Coronary artery (tissue), 2 donors: ENCODE results near the gene SPPL3.

Source experiments
- DNase-seq: peaks from one replicate; pipeline ENCODE4 v3.0.0-alpha.2; 2017; ENCODE audit warnings: low spot score
- H3K27ac ChIP-seq, 2 donors: fragments of 200-600 bp; sonication (generic); one replicate each; pipeline ENCODE4 v1.5.1; 2016 to 2019
- H3K4me3 ChIP-seq: fragments of 200-600 bp; sonication (generic); 2 replicates; pipeline ENCODE4 v1.5.1; 2016; ENCODE audit warnings: mild to moderate bottlenecking, moderate library complexity
- TF ChIP-seq, protein P1 (sequence below): fragments of 200-600 bp; sonication (generic); IDR thresholded peaks from one replicate; pipeline ENCODE4 v1.5.1; 2019; ENCODE audit warnings: antibody characterized with exemption

SPPL3 gene

DNA sequence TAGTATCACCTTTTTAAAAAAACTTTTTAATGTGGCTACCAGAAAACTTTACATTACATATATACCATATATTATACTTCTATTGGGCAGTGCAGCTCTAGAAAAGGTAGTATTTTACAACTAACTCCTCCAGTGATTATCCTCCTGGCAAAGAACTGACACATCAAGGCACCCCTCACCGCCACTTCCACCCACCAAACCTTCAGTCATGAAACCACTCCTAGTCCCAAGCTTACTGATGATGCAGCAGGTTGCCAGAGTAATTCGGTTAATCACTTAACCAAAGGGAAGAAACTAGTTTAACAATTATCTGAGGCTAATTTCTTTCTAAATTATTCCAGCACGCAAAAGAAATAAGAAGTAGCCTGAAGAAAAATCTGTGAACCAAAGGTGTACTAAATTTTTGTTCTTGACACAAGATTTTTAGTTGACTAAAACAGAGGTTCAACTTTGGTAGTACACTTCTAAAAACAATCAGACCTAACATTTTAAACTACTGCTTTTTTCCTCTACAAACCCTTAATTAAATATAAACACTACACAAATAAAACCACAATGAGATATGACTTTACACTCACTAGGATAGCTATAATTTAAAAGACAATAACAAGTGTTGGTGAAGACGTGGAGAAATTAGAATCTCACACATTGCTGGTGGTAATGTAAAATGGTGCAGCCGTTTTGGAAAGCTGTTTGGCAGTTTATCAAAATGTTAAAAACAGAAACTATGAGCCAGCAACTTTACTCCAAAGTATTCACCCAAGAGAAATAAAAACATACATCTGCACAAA is 16.7 kb downstream of the SPPL3 start:
- Histone ChIP-seq H3K27ac (peak overlapping the region in 1 of 2 donors; percentile 22), H3K4me3 (no peak overlapping the region)
- TF ChIP-seq, protein P1, sequence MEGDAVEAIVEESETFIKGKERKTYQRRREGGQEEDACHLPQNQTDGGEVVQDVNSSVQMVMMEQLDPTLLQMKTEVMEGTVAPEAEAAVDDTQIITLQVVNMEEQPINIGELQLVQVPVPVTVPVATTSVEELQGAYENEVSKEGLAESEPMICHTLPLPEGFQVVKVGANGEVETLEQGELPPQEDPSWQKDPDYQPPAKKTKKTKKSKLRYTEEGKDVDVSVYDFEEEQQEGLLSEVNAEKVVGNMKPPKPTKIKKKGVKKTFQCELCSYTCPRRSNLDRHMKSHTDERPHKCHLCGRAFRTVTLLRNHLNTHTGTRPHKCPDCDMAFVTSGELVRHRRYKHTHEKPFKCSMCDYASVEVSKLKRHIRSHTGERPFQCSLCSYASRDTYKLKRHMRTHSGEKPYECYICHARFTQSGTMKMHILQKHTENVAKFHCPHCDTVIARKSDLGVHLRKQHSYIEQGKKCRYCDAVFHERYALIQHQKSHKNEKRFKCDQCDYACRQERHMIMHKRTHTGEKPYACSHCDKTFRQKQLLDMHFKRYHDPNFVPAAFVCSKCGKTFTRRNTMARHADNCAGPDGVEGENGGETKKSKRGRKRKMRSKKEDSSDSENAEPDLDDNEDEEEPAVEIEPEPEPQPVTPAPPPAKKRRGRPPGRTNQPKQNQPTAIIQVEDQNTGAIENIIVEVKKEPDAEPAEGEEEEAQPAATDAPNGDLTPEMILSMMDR = no peak
- DNase-seq = no peak

DNA sequence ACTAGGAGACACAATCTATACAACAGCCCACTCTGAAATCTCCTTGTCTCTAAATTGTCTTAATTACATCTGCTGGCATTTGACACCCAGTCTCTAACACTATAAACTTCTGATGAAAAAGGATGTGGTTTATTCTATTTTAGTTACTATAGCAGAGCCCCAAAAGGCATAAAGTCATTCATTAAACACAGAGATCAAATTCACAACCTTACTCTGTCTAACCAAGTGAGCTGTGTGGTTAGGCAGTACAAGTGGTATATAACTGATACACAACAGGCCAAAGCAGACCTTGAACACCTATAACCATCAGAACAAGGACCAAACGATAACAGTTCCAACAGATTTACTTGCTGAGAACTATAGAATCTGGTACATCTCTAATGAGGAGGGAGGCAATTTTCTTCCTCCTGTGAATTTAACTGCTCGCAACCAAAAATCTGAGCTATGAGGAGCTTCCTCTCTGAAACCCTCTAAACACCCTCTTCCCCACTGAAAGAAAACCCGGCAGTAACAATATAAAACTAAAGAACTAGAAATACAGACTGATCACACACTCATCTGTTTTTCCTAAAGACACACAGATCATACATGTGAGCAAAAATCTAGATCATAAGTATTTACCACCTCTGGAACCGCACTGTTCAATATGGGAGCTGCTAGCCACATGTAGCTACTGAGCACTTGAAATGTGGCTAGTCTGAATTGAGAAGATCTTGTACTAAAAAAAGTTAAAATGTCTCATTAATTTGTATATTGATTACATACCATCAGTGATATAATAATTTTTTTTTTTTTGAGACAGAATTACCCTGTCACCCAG is 17.7 kb downstream of the SPPL3 start:
- Histone ChIP-seq H3K4me3 (no peak overlapping the region), H3K27ac (no peak overlapping the region)
- no peak for DNase-seq
- TF ChIP-seq, protein P1 = no peak

DNA sequence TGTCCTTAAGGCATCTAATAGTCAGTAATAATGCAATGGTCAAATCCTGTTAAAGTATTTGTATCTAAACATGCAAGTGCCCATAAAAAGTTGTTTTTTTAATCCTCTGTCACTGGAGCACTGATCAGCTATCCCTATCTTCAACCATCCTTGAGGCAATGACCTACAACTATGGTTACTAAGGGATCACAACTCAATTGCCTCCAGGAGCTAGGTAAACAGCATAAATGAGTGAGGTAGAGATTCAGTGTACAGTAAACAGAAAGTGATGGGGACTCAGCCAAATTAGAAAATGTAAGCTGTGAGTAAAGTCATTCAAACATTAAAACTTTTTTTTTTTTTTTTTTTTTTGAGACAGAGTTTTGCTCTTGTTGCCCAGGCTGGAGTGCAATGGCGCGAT is 18.6 kb downstream of the SPPL3 start:
- DNase-seq = no peak
- TF ChIP-seq, protein P1 = no peak
- no peak overlapping the region for H3K27ac ChIP-seq
- no peak overlapping the region for H3K4me3 ChIP-seq

DNA sequence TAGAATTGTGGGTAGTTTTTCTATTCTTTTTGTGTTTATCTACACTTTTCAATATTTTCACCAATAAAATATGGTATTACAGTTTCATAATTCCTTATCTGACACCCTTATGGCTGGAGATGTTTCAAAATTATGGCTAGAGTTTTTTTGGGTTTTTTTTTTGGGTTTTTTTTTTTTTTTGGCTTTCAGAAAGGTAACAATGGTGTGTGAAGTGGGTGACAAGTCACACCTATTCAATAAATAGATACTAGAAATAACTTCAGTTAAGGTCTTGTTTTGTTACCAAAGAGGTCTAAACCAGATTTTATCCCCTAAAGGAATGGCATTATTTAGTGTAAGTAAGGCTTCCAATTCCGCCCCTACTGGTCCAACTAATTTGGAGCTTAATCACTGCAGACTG is 19.5 kb downstream of the SPPL3 start:
- Histone ChIP-seq H3K4me3 (no peak overlapping the region), H3K27ac (no peak overlapping the region)
- no peak for DNase-seq
- TF ChIP-seq, protein P1 = no peak

DNA sequence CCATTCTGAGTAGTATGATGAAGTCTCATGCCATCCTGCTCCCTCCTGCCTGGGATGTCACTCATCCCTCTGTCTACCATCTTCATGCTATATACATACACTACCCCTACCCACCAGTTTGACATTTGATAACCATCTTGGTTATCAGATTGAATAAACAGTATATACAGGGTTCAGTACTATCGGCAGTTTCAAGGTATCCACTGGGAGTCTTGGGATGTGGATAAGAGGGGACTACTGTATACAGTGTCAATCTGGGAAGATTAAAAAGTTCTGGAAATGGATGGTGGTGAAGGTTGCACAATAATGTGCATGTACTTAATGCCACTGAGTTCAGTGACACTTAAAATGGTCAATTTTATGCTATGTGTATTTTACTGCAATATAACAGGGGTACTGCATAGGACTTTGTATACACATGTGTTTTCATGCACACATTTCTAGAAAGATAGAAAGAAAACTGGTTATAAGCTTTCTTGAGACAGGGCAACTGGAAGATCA is 22.1 kb downstream of the SPPL3 start:
- Histone ChIP-seq H3K27ac (no peak overlapping the region), H3K4me3 (no peak overlapping the region)
- TF ChIP-seq, protein P1 = no peak
- no peak for DNase-seq

DNA sequence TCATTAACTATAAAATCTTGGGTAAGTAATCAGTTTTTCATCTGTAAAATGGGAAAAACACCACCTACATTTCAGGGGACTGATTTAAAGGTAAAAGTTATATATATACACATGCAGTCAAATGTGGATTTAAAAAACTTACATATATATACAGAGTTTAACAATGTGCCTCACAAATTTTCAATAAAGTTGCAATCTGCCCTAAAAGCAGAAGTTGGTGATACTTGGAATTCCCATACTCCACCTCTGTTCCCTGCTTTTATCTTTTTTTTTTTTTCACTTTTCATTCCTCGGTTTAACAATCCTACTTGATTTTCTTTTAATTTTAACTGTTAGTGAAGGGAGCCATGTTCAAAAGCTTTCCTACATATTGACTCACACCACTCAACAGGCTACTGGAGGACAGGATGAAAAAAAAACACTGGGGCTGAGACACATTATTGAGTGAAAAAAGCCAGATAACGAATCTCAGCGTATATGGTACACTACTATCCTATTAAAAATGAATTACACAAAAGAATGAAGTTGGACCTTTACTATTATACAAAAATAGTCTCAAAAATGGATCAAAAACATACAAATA is 24.3 kb downstream of the SPPL3 start:
- TF ChIP-seq, protein P1 = no peak
- no peak for DNase-seq
- Histone ChIP-seq H3K4me3 (no peak overlapping the region), H3K27ac (no peak overlapping the region)
